ENCODE measurements around the gene SPAG17. TPM values are rescaled to one million over a fixed set of nuclear protein-coding genes. Genes with fewer than 3 reads are reported as not detected.

SPAG17 gene
- polyA plus RNA-seq, 1 donor (not counting 4 experiments of a cell fraction or from before 2014, with no cell fraction given), result 0.52 TPM

- H3K9me1 ChIP-seq (ENCODE audit: control insufficient read depth, extremely low read depth, insufficient read depth, low read length), result no peaks in the 10 kb centered on the region
- TF ChIP-seq EZH2 (IDR thresholded peaks at IDR 0.05; ENCODE audit: low read length) (no peak), CTCF (optimal IDR thresholded peaks at IDR 0.05 in 1 of 3, IDR thresholded peaks at IDR 0.05 in 1 of 3, conservative IDR thresholded peaks at IDR 0.05 in 1 of 3; ENCODE audit: extremely low read depth in 1 of 3, insufficient read depth in 2 of 3, low read length in 3 of 3) (peak; percentile 65 to 85 (median 71))
- dilution Hi-C loops (cut with MboI; ENCODE audit: extremely low pct_ligation_motif_present, low sequenced_read_pairs), result no loop called here
- DNase-seq (ENCODE audit: low read depth, low spot score), result no peak
- no peaks in the 10 kb centered on the region for H3K27me3 ChIP-seq (ENCODE audit: control insufficient read depth, extremely low read depth, insufficient read depth, low read length)
- H3K4me1 ChIP-seq (ENCODE audit: control insufficient read depth, extremely low read depth, insufficient read depth, low read length), result peaks cover 10% of the 10 kb centered on the region
- H3K27ac ChIP-seq (ENCODE audit: control insufficient read depth, insufficient read depth, low read length), result no peak overlapping the region
- H3K4me2 ChIP-seq (ENCODE audit: control insufficient read depth, extremely low read depth, insufficient read depth, low read depth, low read length), result no peak overlapping the region
- H3K9ac ChIP-seq (ENCODE audit: control insufficient read depth, extremely low read depth, insufficient read depth, low read length), result no peak overlapping the region
- no peaks in the 10 kb centered on the region for H3K36me3 ChIP-seq (ENCODE audit: control insufficient read depth in 2 of 2, extremely low read depth in 1 of 2, insufficient read depth in 2 of 2, low read length in 2 of 2)
- no peaks in the 10 kb centered on the region for H3K79me2 ChIP-seq (ENCODE audit: control insufficient read depth, insufficient read depth, low read length)
- peak; percentile 81 for FAIRE-seq
- no peaks in the 10 kb centered on the region for H4K20me1 ChIP-seq (ENCODE audit: control insufficient read depth, extremely low read depth, insufficient read depth, low read length)
- no peaks in the 10 kb centered on the region for H3K9me3 ChIP-seq (ENCODE audit: control insufficient read depth, low read depth, low read length)
- H2AFZ ChIP-seq (ENCODE audit: control insufficient read depth, low read length), result no peak overlapping the region
- no peak overlapping the region for H3K4me3 ChIP-seq (ENCODE audit: control insufficient read depth in 2 of 3, extremely low read depth in 1 of 3, insufficient read depth in 2 of 3, low read depth in 1 of 3, low read length in 3 of 3)
Measured at GRCh38 chr1:118154220-118154619, 30.8 kb downstream of the SPAG17 start.

GRCh38 chr1:118151312-118151937, 33.6 kb downstream of the SPAG17 start:
- Histone ChIP-seq H3K27ac (ENCODE audit: control insufficient read depth, insufficient read depth, low read length) (no peak overlapping the region), H3K36me3 (ENCODE audit: control insufficient read depth in 2 of 2, extremely low read depth in 1 of 2, insufficient read depth in 2 of 2, low read length in 2 of 2) (no peaks in the 10 kb centered on the region), H3K79me2 (ENCODE audit: control insufficient read depth, insufficient read depth, low read length) (no peaks in the 10 kb centered on the region), H3K4me2 (ENCODE audit: control insufficient read depth, extremely low read depth, insufficient read depth, low read depth, low read length) (no peak overlapping the region), H3K9me1 (ENCODE audit: control insufficient read depth, extremely low read depth, insufficient read depth, low read length) (no peaks in the 10 kb centered on the region), H3K4me1 (ENCODE audit: control insufficient read depth, extremely low read depth, insufficient read depth, low read length) (peaks cover 12% of the 10 kb centered on the region), H4K20me1 (ENCODE audit: control insufficient read depth, extremely low read depth, insufficient read depth, low read length) (no peaks in the 10 kb centered on the region), H3K27me3 (ENCODE audit: control insufficient read depth, extremely low read depth, insufficient read depth, low read length) (no peaks in the 10 kb centered on the region), H3K9ac (ENCODE audit: control insufficient read depth, extremely low read depth, insufficient read depth, low read length) (no peak overlapping the region), H3K9me3 (ENCODE audit: control insufficient read depth, low read depth, low read length) (no peaks in the 10 kb centered on the region), H2AFZ (ENCODE audit: control insufficient read depth, low read length) (no peak overlapping the region), H3K4me3 (ENCODE audit: control insufficient read depth in 2 of 3, extremely low read depth in 1 of 3, insufficient read depth in 2 of 3, low read depth in 1 of 3, low read length in 3 of 3) (no peak overlapping the region)
- FAIRE-seq (peak; percentile 81), DNase-seq (ENCODE audit: low read depth, low spot score) (peak; percentile 17)
- dilution Hi-C loops (cut with MboI; ENCODE audit: extremely low pct_ligation_motif_present, low sequenced_read_pairs), result no loop called here
- TF ChIP-seq CTCF (optimal IDR thresholded peaks at IDR 0.05 in 1 of 3, IDR thresholded peaks at IDR 0.05 in 1 of 3, conservative IDR thresholded peaks at IDR 0.05 in 1 of 3; ENCODE audit: extremely low read depth in 1 of 3, insufficient read depth in 2 of 3, low read length in 3 of 3) (peak in 2 of 3 experiments; percentile 57 to 72), EZH2 (IDR thresholded peaks at IDR 0.05; ENCODE audit: low read length) (no peak)
